K562 (cell line): ENCODE results near the gene MLIP. TPM values are rescaled to one million over a fixed set of nuclear protein-coding genes. Genes with fewer than 3 reads are reported as not detected.

Source experiments
- ATAC-seq: fragments of 200-7000 bp; cut with Tn5 transposase; 3 replicates; pipeline ENCODE4 v1.9.1; 2020; ENCODE audit warnings: moderate library complexity
- BruUV-seq: library from RNA; stranded (reverse); fragments of 400-500 nt; replicated peaks from 2 replicates; lab custom pipeline; 2021; lab: Mats Ljungman, UMichigan
- CTCF ChIA-PET: fragments of 300-600 bp; formaldehyde crosslinking; extraction: SDS; loops from one replicate; lab custom pipeline; 2021; ENCODE audit warnings: low intra/inter-chr PET ratio; lab: Yijun Ruan, JAX
- POLR2A ChIA-PET: fragments of 300-600, 350-650 bp; sonication (Branson Sonifier 250); formaldehyde crosslinking; extraction: SDS; loops from one replicate; lab custom pipeline; 2021; ENCODE audit warnings: antibody characterized with exemption, inconsistent platforms; lab: Yijun Ruan, JAX
- DNase-seq, 4 experiments: peaks; one replicate each; pipeline versions ENCODE4 v3.0.0 to v3.0.0-alpha.2; 2011 to 2018; ENCODE audit warnings: low spot score in 3 of 4, mixed read lengths in 3 of 4; ENCODE audit errors: extremely low read depth in 1 of 4
- FAIRE-seq: peaks from 2 replicates; lab custom pipeline; 2011; peaks lifted over from hg19 to GRCh38; lab: Jason Lieb, UNC
- H2AFZ ChIP-seq: 2 replicates; pipeline ENCODE4 v1.6.0; 2011; ENCODE audit warnings: low read depth, low read length, control low read depth, inconsistent platforms
- H3K27ac ChIP-seq: fragments of 200-600 bp; 3 replicates; pipeline ENCODE4 v1.8.0; 2011; ENCODE audit warnings: low read depth, mild to moderate bottlenecking, control low read depth, inconsistent platforms, low read length, moderate library complexity, mixed read lengths; ENCODE audit errors: extremely low read depth
- H3K27me3 ChIP-seq, 2 experiments: fragments of 300-600 bp in 1 of 2; 2 replicates in 1 of 2; 3 replicates in 1 of 2; pipeline versions ENCODE4 v1.6.0 to v1.8.0; 2011; ENCODE audit warnings: inconsistent platforms in 2 of 2, low read length in 2 of 2, mild to moderate bottlenecking in 1 of 2, mixed read lengths in 1 of 2, moderate library complexity in 1 of 2; ENCODE audit not compliant: control insufficient read depth in 2 of 2, insufficient read depth in 2 of 2
- H3K36me3 ChIP-seq: fragments of 300-600 bp; 3 replicates; pipeline ENCODE4 v1.8.0; 2011; ENCODE audit warnings: mild to moderate bottlenecking, low read length, inconsistent platforms; ENCODE audit not compliant: control insufficient read depth, insufficient read depth
- H3K4me1 ChIP-seq, 2 experiments: fragments of 200-600 bp in 1 of 2; replicated peaks in 1 of 2; 2 replicates in 1 of 2; 3 replicates in 1 of 2; pipeline versions ENCODE4 v1.5.1 to v1.8.0; 2011; ENCODE audit warnings: inconsistent platforms in 2 of 2, low read length in 2 of 2, mild to moderate bottlenecking in 1 of 2, mixed read lengths in 1 of 2, moderate library complexity in 1 of 2; ENCODE audit not compliant: control insufficient read depth in 2 of 2, insufficient read depth in 2 of 2
- H3K4me2 ChIP-seq: 2 replicates; pipeline ENCODE4 v1.6.1; 2011; ENCODE audit warnings: low read length, control low read depth, inconsistent platforms, mixed read lengths; ENCODE audit not compliant: insufficient read depth
- H3K4me3 ChIP-seq: fragments of 200-600 bp; sonication (generic), shearing (Covaris generic); 2 replicates; pipeline ENCODE4 v1.5.1; 2016; ENCODE audit warnings: control low read depth, inconsistent platforms
- H3K79me2 ChIP-seq: fragments of 200-600 bp; 3 replicates; pipeline ENCODE4 v1.8.0; 2011; ENCODE audit warnings: low read length, inconsistent platforms; ENCODE audit not compliant: control insufficient read depth, insufficient read depth
- H3K9ac ChIP-seq, 2 experiments: 2 replicates each; pipeline versions ENCODE4 v1.6.0 to v1.6.1; 2011; ENCODE audit warnings: low read depth in 2 of 2, low read length in 2 of 2, control low read depth in 1 of 2, inconsistent platforms in 1 of 2, mild to moderate bottlenecking in 1 of 2, mixed read lengths in 1 of 2; ENCODE audit not compliant: insufficient read depth in 1 of 2
- H3K9me1 ChIP-seq: one replicate; pipeline ENCODE4 v1.6.0; 2011; ENCODE audit warnings: inconsistent platforms, mild to moderate bottlenecking, low read length, moderate library complexity; ENCODE audit not compliant: control insufficient read depth, insufficient read depth
- H3K9me3 ChIP-seq: replicated peaks from 2 replicates; pipeline ENCODE4 v1.5.1; 2011; ENCODE audit warnings: low read depth, low read length, inconsistent platforms; ENCODE audit not compliant: control insufficient read depth, insufficient read depth
- H4K20me1 ChIP-seq: replicated peaks from 2 replicates; pipeline ENCODE4 v1.6.1; 2011; ENCODE audit warnings: low read length, inconsistent platforms, mixed read lengths; ENCODE audit not compliant: control insufficient read depth, insufficient read depth
- ARID3A ChIP-seq: IDR thresholded peaks from 2 replicates; pipeline ENCODE4 v1.6.1; 2012; ENCODE audit warnings: low read depth, low read length, improper control_type of control experiment, borderline replicate concordance
- ETS2 ChIP-seq: IDR thresholded peaks from 2 replicates; pipeline ENCODE4 v1.6.1; 2016; ENCODE audit warnings: borderline replicate concordance, missing genetic modification characterization, mild to moderate bottlenecking, moderate library complexity, missing compliant biosample characterization; ENCODE audit not compliant: poor library complexity, severe bottlenecking
- FOXJ3 ChIP-seq: sonication (generic); formaldehyde crosslinking; IDR thresholded peaks from 2 replicates; pipeline ENCODE4 v1.4.0; 2020; ENCODE audit warnings: mild to moderate bottlenecking, missing genetic modification reagents
- HDAC1 ChIP-seq, 2 experiments: fragments of 450-650 bp; IDR thresholded peaks; 2 replicates each; pipeline ENCODE4 v1.6.1; 2016 to 2017; ENCODE audit warnings: inconsistent platforms in 1 of 2, mild to moderate bottlenecking in 1 of 2, moderate library complexity in 1 of 2
- NFIX ChIP-seq: fragments of 250-450 bp; sonication (Bioruptor Pico); IDR thresholded peaks from 2 replicates; pipeline ENCODE4 v1.4.0; 2020; ENCODE audit warnings: low read depth, mild to moderate bottlenecking, moderate library complexity
- POLR2B ChIP-seq: fragments of 450-650 bp; IDR thresholded peaks from 2 replicates; pipeline ENCODE4 v1.6.1; 2018; ENCODE audit warnings: low read depth; ENCODE audit not compliant: partially characterized antibody
- SNRNP70 ChIP-seq: fragments of 200-400 bp; formaldehyde crosslinking; optimal IDR thresholded peaks from 2 replicates; pipeline ENCODE3; 2017; ENCODE audit warnings: low read depth, low read length
- TAL1 ChIP-seq: fragments of 450-650 bp; IDR thresholded peaks from 2 replicates; pipeline ENCODE4 v1.6.1; 2016; ENCODE audit warnings: mild to moderate bottlenecking
- TSHZ1 ChIP-seq: fragments of 250-450 bp; sonication (Bioruptor Pico); IDR thresholded peaks from 2 replicates; pipeline ENCODE4 v1.4.0; 2020; ENCODE audit warnings: mild to moderate bottlenecking, moderate library complexity
- ZNF24 ChIP-seq: fragments of 450-650 bp; IDR thresholded peaks from 2 replicates; pipeline ENCODE4 v1.6.1; 2016
- ZNF282 ChIP-seq: sonication (generic); formaldehyde crosslinking; IDR thresholded peaks from 2 replicates; pipeline ENCODE4 v1.8.1; 2023; ENCODE audit warnings: missing genetic modification reagents
- WGBS: fragments of 100-300 bp; shearing (Covaris generic); methylation state at CpG from one replicate; pipeline ENCODE4 v1.1.6; 2016; ENCODE audit warnings: low coverage, mixed read lengths; ENCODE audit not compliant: insufficient coverage; ENCODE audit errors: missing lambda C conversion rate; 5-methylcytosine and 5-hydroxymethylcytosine counted together
- in situ Hi-C: fragments of 300-500 bp; cut with MboI; formaldehyde crosslinking; loops from 4 replicates; pipeline ENCODE4 v1.15.0; 2018; ENCODE audit warnings: inconsistent platforms, mixed read lengths
- intact Hi-C: fragments of 100-400 bp; cut with micrococcal nuclease; formaldehyde crosslinking; loops from 2 replicates; pipeline ENCODE4 v1.14.2; 2022
- polyA plus RNA-seq, 8 experiments: library from polyadenylated mRNA; depleted of rRNA in 4 of 8; stranded (reverse) in 5 of 8; unstranded in 3 of 8; fragments of >200 nt; fragmentation: Nextera tagmentation in 2 of 8; fragmentation: Illumina TruSeq in 1 of 8; extraction: Ambion mirVana in 2 of 8; extraction: Trizol in 1 of 8; gene quantifications; 2 replicates each; pipeline versions ENCODE4 v1.2.1 to v1.2.3, GENCODE V29; 2011 to 2014; ENCODE audit warnings: inconsistent platforms in 1 of 8, missing spikeins in 1 of 8
- total RNA-seq, 7 experiments: library from RNA; depleted of rRNA in 6 of 7; stranded (reverse); fragments of >200 nt in 6 of 7; fragmentation: Illumina TruSeq in 2 of 7; extraction: Trizol in 2 of 7; gene quantifications; 2 replicates each; pipeline versions ENCODE4 v1.2.1 to v1.2.3, GENCODE V29; 2011 to 2021; ENCODE audit warnings: low replicate concordance in 1 of 7

MLIP gene
- total and polyA plus RNA-seq, 9 of the 15 experiments (the other 6 are each of a cell fraction or from before 2014, with no cell fraction given), result not detected

GRCh38 chr6:54095723-54096122 is 15.5 kb upstream of the MLIP start (continued):
- TF ChIP-seq ARID3A (no peak), NFIX (no peak), POLR2B (no peak), TAL1 (no peak), ZNF282 (CRISPR knock-in tag) (no peak)

- TF ChIP-seq ZNF24 (no peak), ETS2 (tag) (no peak), SNRNP70 (no peak), TSHZ1 (CRISPR knock-in tag) (no peak), FOXJ3 (CRISPR knock-in tag) (no peak), HDAC1 (IDR thresholded peaks at IDR 0.05) (no peak)
- no peaks in the 10 kb centered on the region for H3K4me1 ChIP-seq
- H3K9me1 ChIP-seq, result no peaks in the 10 kb centered on the region
- no TSS peak for BruUV-seq
- no peak overlapping the region for H2AFZ ChIP-seq
- no peaks in the 10 kb centered on the region for H3K27me3 ChIP-seq
- no peak for FAIRE-seq
- H3K9me3 ChIP-seq, result no peaks in the 10 kb centered on the region
- H3K36me3 ChIP-seq, result no peaks in the 10 kb centered on the region
- intact Hi-C loops, result no loop called here
- 0% methylated on average over 3 of the region's 3 CpGs for WGBS
- no peak for ATAC-seq
- in situ Hi-C loops, result no loop called here
- ChIA-PET CTCF (no interaction called here), POLR2A (no interaction called here)
- DNase-seq, result no peak
- no peak overlapping the region for H3K4me2 ChIP-seq
- H3K9ac ChIP-seq, result no peak overlapping the region
- no peaks in the 10 kb centered on the region for H3K79me2 ChIP-seq
- no peaks in the 10 kb centered on the region for H4K20me1 ChIP-seq
- H3K27ac ChIP-seq, result no peak overlapping the region
- no peak overlapping the region for H3K4me3 ChIP-seq
These were observed 14.4 kb upstream of the MLIP start for GRCh38 chr6:54096811-54097210.
